Measurements from ENCODE around the gene STK31.

Gene STK31

GRCh38 chr7:23788843-23789242, 78.8 kb downstream of the STK31 start:
- no peak for DNase-seq (ENCODE audit: low spot score)
- ChIA-PET CTCF (no interaction called here), POLR2A (ENCODE audit: low non-redundant PET) (no interaction called here)
- H3K27ac ChIP-seq = no peak overlapping the region
- no peak for TF ChIP-seq CTCF (conservative IDR thresholded peaks at IDR 0.05; ENCODE audit: low read depth)

- ChIA-PET CTCF (interaction anchor here (0.6 kb wide), 1 partner anchor 213 kb away, joined by 3 read pairs; no protein-coding TSS in a partner anchor), POLR2A (ENCODE audit: low non-redundant PET) (no interaction called here)
- no peak overlapping the region for H3K27ac ChIP-seq
- no peak for DNase-seq (ENCODE audit: low spot score)
- TF ChIP-seq CTCF (conservative IDR thresholded peaks at IDR 0.05; ENCODE audit: low read depth) = no peak
Observed at GRCh38 chr7:23791721-23792120, 81.7 kb downstream of the STK31 start.

- DNase-seq (ENCODE audit: low spot score) = no peak
- TF ChIP-seq CTCF (conservative IDR thresholded peaks at IDR 0.05; ENCODE audit: low read depth) = no peak
- ChIA-PET CTCF (no interaction called here), POLR2A (ENCODE audit: low non-redundant PET) (no interaction called here)
- no peak overlapping the region for H3K27ac ChIP-seq
Observed at GRCh38 chr7:23802720-23803397, 92.8 kb downstream of the STK31 start.

GRCh38 chr7:23804707-23805106, 94.7 kb downstream of the STK31 start:
- DNase-seq (ENCODE audit: low spot score) = no peak
- TF ChIP-seq CTCF (conservative IDR thresholded peaks at IDR 0.05; ENCODE audit: low read depth) = no peak
- CTCF ChIA-PET = no interaction called here
- no peak overlapping the region for H3K27ac ChIP-seq
- POLR2A ChIA-PET (ENCODE audit: low non-redundant PET) = no interaction called here

GRCh38 chr7:23808421-23808820, 98.4 kb downstream of the STK31 start:
- TF ChIP-seq CTCF (conservative IDR thresholded peaks at IDR 0.05; ENCODE audit: low read depth) = no peak

GRCh38 chr7:23810099-23810498, 100.1 kb downstream of the STK31 start:
- POLR2A ChIA-PET (ENCODE audit: low non-redundant PET) = no interaction called here
- DNase-seq (ENCODE audit: low spot score) = no peak
- CTCF ChIA-PET = no interaction called here
- no peak overlapping the region for H3K27ac ChIP-seq
- no peak for TF ChIP-seq CTCF (conservative IDR thresholded peaks at IDR 0.05; ENCODE audit: low read depth)

More at GRCh38 chr7:23808421-23808820, 98.4 kb downstream of the STK31 start:
- POLR2A ChIA-PET (ENCODE audit: low non-redundant PET) = no interaction called here
- CTCF ChIA-PET = no interaction called here
- no peak overlapping the region for H3K27ac ChIP-seq
- no peak for DNase-seq (ENCODE audit: low spot score)

All from RWPE1 (cell line).